HL-60 (cell line): ENCODE results near the gene TTC12.

Experiments
- DNase-seq, 2 experiments: peaks; one replicate each; pipeline ENCODE4 v3.0.0-alpha.2; 2010 to 2020; ENCODE audit warnings: low read depth in 1 of 2, low spot score in 1 of 2
- H3K27ac ChIP-seq: fragments of 250-450 bp; sonication (Bioruptor Pico); replicated peaks from 2 replicates; pipeline ENCODE4 v1.5.1; 2020; ENCODE audit warnings: mild to moderate bottlenecking, moderate library complexity
- H3K27me3 ChIP-seq: fragments of 250-450 bp; sonication (Bioruptor Pico); 2 replicates; pipeline ENCODE4 v1.5.1; 2021; ENCODE audit warnings: mild to moderate bottlenecking, moderate library complexity; ENCODE audit not compliant: insufficient read depth, poor library complexity, severe bottlenecking
- H3K4me3 ChIP-seq: replicated peaks from 2 replicates; pipeline ENCODE4 v1.5.1; 2011; ENCODE audit warnings: mild to moderate bottlenecking, control low read depth, low read length; ENCODE audit not compliant: insufficient read depth
- CTCF ChIP-seq: IDR thresholded peaks from one replicate; pipeline ENCODE4 v1.5.1; 2011; ENCODE audit warnings: low read length, control low read depth, inconsistent platforms; ENCODE audit not compliant: insufficient read depth
- GABPA ChIP-seq: IDR thresholded peaks from 2 replicates; pipeline ENCODE4 v1.6.1; 2012; ENCODE audit warnings: low read depth
- POLR2AphosphoS5 ChIP-seq: IDR thresholded peaks from 2 replicates; pipeline ENCODE4 v1.6.1; 2012; ENCODE audit warnings: low read depth
- REST ChIP-seq: IDR thresholded peaks from 2 replicates; pipeline ENCODE4 v1.6.1; 2012; ENCODE audit warnings: low read depth; ENCODE audit not compliant: insufficient replicate concordance
- SPI1 ChIP-seq: IDR thresholded peaks from 2 replicates; pipeline ENCODE4 v1.6.1; 2012; ENCODE audit warnings: low read depth, mild to moderate bottlenecking, borderline replicate concordance

The TTC12 gene

GRCh38 chr11:113283881-113284280, 30.5 kb upstream of the TTC12 start:
- TF ChIP-seq GABPA = no peak
- TF ChIP-seq CTCF = no peak
- TF ChIP-seq SPI1 = no peak
- TF ChIP-seq POLR2AphosphoS5 = no peak
- no peak for TF ChIP-seq REST
- no peak for DNase-seq
- Histone ChIP-seq H3K27me3 (no peaks in the 10 kb centered on the region), H3K27ac (no peak overlapping the region), H3K4me3 (no peak overlapping the region)

- Histone ChIP-seq H3K27me3 (no peaks in the 10 kb centered on the region), H3K4me3 (no peak overlapping the region), H3K27ac (no peak overlapping the region)
- DNase-seq = no peak
- TF ChIP-seq GABPA (no peak), REST (no peak), CTCF (no peak), POLR2AphosphoS5 (no peak), SPI1 (no peak)
Observed at GRCh38 chr11:113286009-113286408, 28.4 kb upstream of the TTC12 start.

GRCh38 chr11:113286509-113287497, 27.6 kb upstream of the TTC12 start:
- DNase-seq = no peak
- Histone ChIP-seq H3K27me3 (no peaks in the 10 kb centered on the region), H3K4me3 (no peak overlapping the region), H3K27ac (no peak overlapping the region)
- TF ChIP-seq GABPA = no peak
- TF ChIP-seq REST = no peak
- TF ChIP-seq CTCF = no peak
- TF ChIP-seq POLR2AphosphoS5 = no peak
- TF ChIP-seq SPI1 = no peak
